ENCODE measurements around the gene DPP6. TPM values are rescaled to one million over a fixed set of nuclear protein-coding genes. Genes with fewer than 3 reads are reported as not detected.

Gene DPP6
- total RNA-seq, 1 donor from 2014 or later = 0.39 TPM

DNA sequence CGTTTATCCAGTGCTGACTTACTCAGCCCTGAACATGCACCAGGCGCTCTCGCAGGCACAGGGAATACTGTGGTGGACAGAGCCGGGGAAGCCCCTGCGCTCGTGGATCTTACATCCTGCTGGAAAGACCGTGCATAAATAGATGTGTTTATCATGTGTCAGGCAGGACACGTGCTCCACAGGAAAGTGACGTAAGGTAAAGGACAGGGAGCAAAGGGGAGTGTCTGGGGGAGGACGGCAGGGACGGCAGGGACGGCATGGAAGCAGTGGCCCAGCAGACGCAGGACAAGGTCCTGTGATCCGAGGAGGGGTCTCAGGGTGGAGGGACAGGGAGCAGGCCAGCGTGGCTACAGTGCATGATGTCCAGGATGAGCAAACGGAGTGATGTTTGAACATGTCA, 540.2 kb downstream of the DPP6 start:
- Histone ChIP-seq H3K4me2 (no peak overlapping the region), H4K20me1 (ENCODE audit: low read depth) (no peaks in the 10 kb centered on the region), H3K9me3 (ENCODE audit: low read depth) (no peaks in the 10 kb centered on the region), H3K36me3 (no peaks in the 10 kb centered on the region), H2AFZ (replicated peaks) (no peak overlapping the region), H3K4me3 (no peak overlapping the region), H3K9ac (no peak overlapping the region), H3K79me2 (ENCODE audit: low read depth) (no peaks in the 10 kb centered on the region), H3K27me3 (no peaks in the 10 kb centered on the region), H3K4me1 (no peaks in the 10 kb centered on the region), H3F3A (ENCODE audit: low read depth) (no peaks in the 10 kb centered on the region), H3K27ac (no peak overlapping the region)
- Mint-ChIP-seq H3K4me1 (no peaks in the 10 kb centered on the region), H3K9me3 (no peaks in the 10 kb centered on the region), H3K36me3 (no peaks in the 10 kb centered on the region), H3K27me3 (ENCODE audit: insufficient read depth, low read depth) (peaks cover 2% of the 10 kb centered on the region), H3K27ac (no peak overlapping the region), H3K4me3 (no peak overlapping the region)
- DNase-seq (ENCODE audit: low spot score) = no peak
- TF ChIP-seq EZH2phosphoT487 (IDR thresholded peaks at IDR 0.05) = no peak
- TF ChIP-seq, protein P1, sequence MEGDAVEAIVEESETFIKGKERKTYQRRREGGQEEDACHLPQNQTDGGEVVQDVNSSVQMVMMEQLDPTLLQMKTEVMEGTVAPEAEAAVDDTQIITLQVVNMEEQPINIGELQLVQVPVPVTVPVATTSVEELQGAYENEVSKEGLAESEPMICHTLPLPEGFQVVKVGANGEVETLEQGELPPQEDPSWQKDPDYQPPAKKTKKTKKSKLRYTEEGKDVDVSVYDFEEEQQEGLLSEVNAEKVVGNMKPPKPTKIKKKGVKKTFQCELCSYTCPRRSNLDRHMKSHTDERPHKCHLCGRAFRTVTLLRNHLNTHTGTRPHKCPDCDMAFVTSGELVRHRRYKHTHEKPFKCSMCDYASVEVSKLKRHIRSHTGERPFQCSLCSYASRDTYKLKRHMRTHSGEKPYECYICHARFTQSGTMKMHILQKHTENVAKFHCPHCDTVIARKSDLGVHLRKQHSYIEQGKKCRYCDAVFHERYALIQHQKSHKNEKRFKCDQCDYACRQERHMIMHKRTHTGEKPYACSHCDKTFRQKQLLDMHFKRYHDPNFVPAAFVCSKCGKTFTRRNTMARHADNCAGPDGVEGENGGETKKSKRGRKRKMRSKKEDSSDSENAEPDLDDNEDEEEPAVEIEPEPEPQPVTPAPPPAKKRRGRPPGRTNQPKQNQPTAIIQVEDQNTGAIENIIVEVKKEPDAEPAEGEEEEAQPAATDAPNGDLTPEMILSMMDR (IDR thresholded peaks at IDR 0.05) = no peak
- no peak for TF ChIP-seq EZH2 (IDR thresholded peaks at IDR 0.05)

DNA sequence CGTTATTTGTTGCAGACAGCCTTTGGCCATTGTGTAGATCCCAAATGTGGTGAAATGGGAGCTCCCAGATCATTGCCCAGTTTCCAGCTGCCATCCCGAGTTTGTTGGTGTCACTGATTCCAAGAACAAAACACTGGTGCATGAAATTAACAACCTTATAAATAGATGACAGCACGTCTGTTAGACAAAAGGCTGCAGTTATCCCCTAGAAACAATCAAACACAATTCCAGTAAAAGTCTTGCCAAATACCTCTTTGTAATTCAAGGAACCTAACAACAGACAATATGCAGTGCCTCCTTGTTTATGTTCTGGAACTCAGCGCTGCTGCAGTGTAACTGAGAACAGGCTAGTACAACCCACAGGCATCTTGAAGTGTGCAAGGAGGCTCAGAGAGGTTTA, 546.2 kb downstream of the DPP6 start:
- no peaks in the 10 kb centered on the region for H3K36me3 Mint-ChIP-seq

DNA sequence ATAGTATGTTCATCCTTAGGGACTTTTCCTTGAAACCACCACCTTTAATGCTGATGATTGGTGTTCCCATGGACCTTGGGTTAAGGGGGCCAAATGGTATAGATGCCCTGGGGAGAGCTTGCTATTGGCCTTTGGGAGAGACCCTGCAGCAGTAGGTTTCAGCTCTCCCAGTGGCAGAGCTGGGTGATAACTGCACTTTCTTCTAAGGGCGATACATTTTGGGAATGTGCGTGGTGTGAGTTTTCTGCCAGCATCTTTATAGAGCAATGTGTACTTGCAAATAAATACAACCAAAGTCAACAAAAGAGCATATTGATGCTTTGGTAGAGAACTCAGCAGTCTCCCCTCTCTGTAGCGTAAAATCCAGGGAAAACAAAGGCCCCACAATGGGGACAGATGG, 546.7 kb downstream of the DPP6 start:
- Histone ChIP-seq H3K27me3 (no peaks in the 10 kb centered on the region), H3K36me3 (no peaks in the 10 kb centered on the region), H3K9me3 (ENCODE audit: low read depth) (no peaks in the 10 kb centered on the region), H3K4me2 (no peak overlapping the region), H3K27ac (no peak overlapping the region), H4K20me1 (ENCODE audit: low read depth) (no peaks in the 10 kb centered on the region), H2AFZ (replicated peaks) (no peak overlapping the region), H3K79me2 (ENCODE audit: low read depth) (no peaks in the 10 kb centered on the region), H3K4me1 (peaks cover 3% of the 10 kb centered on the region), H3K9ac (no peak overlapping the region), H3K4me3 (no peak overlapping the region), H3F3A (ENCODE audit: low read depth) (no peaks in the 10 kb centered on the region)
- Mint-ChIP-seq H3K9me3 (no peaks in the 10 kb centered on the region), H3K27me3 (ENCODE audit: insufficient read depth, low read depth) (peaks cover 2% of the 10 kb centered on the region), H3K36me3 (no peaks in the 10 kb centered on the region), H3K27ac (no peak overlapping the region), H3K4me1 (no peaks in the 10 kb centered on the region), H3K4me3 (no peak overlapping the region)
- TF ChIP-seq, protein P1 (IDR thresholded peaks at IDR 0.05) = no peak
- TF ChIP-seq EZH2phosphoT487 (IDR thresholded peaks at IDR 0.05) (no peak), EZH2 (IDR thresholded peaks at IDR 0.05) (no peak)
- no peak for DNase-seq (ENCODE audit: low spot score)

More for the DNA sequence above, 546.2 kb downstream of the DPP6 start:
- H3K27ac ChIP-seq = no peak overlapping the region
- H3K4me2 ChIP-seq = no peak overlapping the region
- Mint-ChIP-seq H3K4me1 (no peaks in the 10 kb centered on the region), H3K27ac (no peak overlapping the region), H3K4me3 (no peak overlapping the region), H3K9me3 (no peaks in the 10 kb centered on the region), H3K27me3 (ENCODE audit: insufficient read depth, low read depth) (peaks cover 2% of the 10 kb centered on the region)
- no peak overlapping the region for H2AFZ ChIP-seq (replicated peaks)
- no peak overlapping the region for H3K4me3 ChIP-seq
- no peaks in the 10 kb centered on the region for H3K27me3 ChIP-seq
- H3K36me3 ChIP-seq = no peaks in the 10 kb centered on the region
- no peaks in the 10 kb centered on the region for H3F3A ChIP-seq (ENCODE audit: low read depth)
- H3K79me2 ChIP-seq (ENCODE audit: low read depth) = no peaks in the 10 kb centered on the region
- no peaks in the 10 kb centered on the region for H4K20me1 ChIP-seq (ENCODE audit: low read depth)
- no peak overlapping the region for H3K9ac ChIP-seq
- no peak for DNase-seq (ENCODE audit: low spot score)
- no peaks in the 10 kb centered on the region for H3K9me3 ChIP-seq (ENCODE audit: low read depth)
- peaks cover 3% of the 10 kb centered on the region for H3K4me1 ChIP-seq
- TF ChIP-seq EZH2phosphoT487 (IDR thresholded peaks at IDR 0.05) = no peak
- TF ChIP-seq, protein P1 (IDR thresholded peaks at IDR 0.05) = no peak
- no peak for TF ChIP-seq EZH2 (IDR thresholded peaks at IDR 0.05)

All from neural progenitor cell (in vitro differentiated cells).